IPS DF 6.9 (cell line): ENCODE results near the gene MKRN2.

Source experiments
- DNase-seq: peaks from one replicate; pipeline ENCODE4 v3.0.0-alpha.2; 2013; ENCODE audit warnings: low read depth, low spot score
- H3K27ac ChIP-seq: one replicate; pipeline ENCODE4 v1.5.1; 2013; ENCODE audit warnings: low read length, control low read depth
- H3K27me3 ChIP-seq: 2 replicates; pipeline ENCODE4 v1.6.1; 2013; ENCODE audit warnings: mild to moderate bottlenecking, low read length; ENCODE audit not compliant: control insufficient read depth, insufficient read depth
- H3K36me3 ChIP-seq: 2 replicates; pipeline ENCODE4 v1.6.1; 2013; ENCODE audit warnings: low read length; ENCODE audit not compliant: control insufficient read depth, insufficient read depth
- H3K4me1 ChIP-seq: 2 replicates; pipeline ENCODE4 v1.6.1; 2013; ENCODE audit warnings: low read length; ENCODE audit not compliant: control insufficient read depth, insufficient read depth
- H3K4me3 ChIP-seq: 2 replicates; pipeline ENCODE4 v1.5.1; 2013; ENCODE audit warnings: mild to moderate bottlenecking, low read length
- H3K9me3 ChIP-seq: 2 replicates; pipeline ENCODE4 v1.6.1; 2013; ENCODE audit warnings: low read length, inconsistent platforms; ENCODE audit not compliant: control insufficient read depth, insufficient read depth
- WGBS: extraction: QIAGEN DNeasy Blood & Tissue Kit; methylation state at CpG from one replicate; pipeline ENCODE4 v1.1.7; 2013; ENCODE audit warnings: mixed read lengths, missing lambda C conversion rate; ENCODE audit not compliant: insufficient read length, insufficient coverage; 5-methylcytosine and 5-hydroxymethylcytosine counted together

The MKRN2 gene

GRCh38 chr3:12553921-12554391, 2.9 kb upstream of the MKRN2 start:
- H3K27ac ChIP-seq, result no peak overlapping the region

GRCh38 chr3:12556314-12556689, 585 bp upstream of the MKRN2 start:
- Histone ChIP-seq H3K9me3 (no peaks in the 10 kb centered on the region), H3K4me1 (peaks cover 1% of the 10 kb centered on the region; the same call in 1 of the 2 replicates), H3K4me3 (peak overlapping the region; percentile 69; the same call in 1 of the 2 replicates), H3K27ac (no peak overlapping the region), H3K27me3 (no peaks in the 10 kb centered on the region), H3K36me3 (no peaks in the 10 kb centered on the region)
- no CpG with 5 or more reads among the region's 8 CpGs for WGBS
- no peak for DNase-seq

More at GRCh38 chr3:12553921-12554391, 2.9 kb upstream of the MKRN2 start:
- H3K9me3 ChIP-seq, result no peaks in the 10 kb centered on the region
- DNase-seq, result no peak
- no peaks in the 10 kb centered on the region for H3K27me3 ChIP-seq
- no CpG with 5 or more reads among the region's 26 CpGs for WGBS
- no peaks in the 10 kb centered on the region for H3K36me3 ChIP-seq
- peaks cover 1% of the 10 kb centered on the region; the same call in 1 of the 2 replicates for H3K4me1 ChIP-seq
- H3K4me3 ChIP-seq, result no peak overlapping the region

GRCh38 chr3:12557473-12558100, 700 bp downstream of the MKRN2 start:
- Histone ChIP-seq H3K27me3 (no peaks in the 10 kb centered on the region), H3K4me1 (peaks cover 1% of the 10 kb centered on the region; the same call in 1 of the 2 replicates), H3K9me3 (no peaks in the 10 kb centered on the region), H3K36me3 (no peaks in the 10 kb centered on the region), H3K27ac (no peak overlapping the region), H3K4me3 (peak overlapping the region; percentile 69)
- DNase-seq, result no peak
- no CpG with 5 or more reads among the region's 18 CpGs for WGBS

DNA sequence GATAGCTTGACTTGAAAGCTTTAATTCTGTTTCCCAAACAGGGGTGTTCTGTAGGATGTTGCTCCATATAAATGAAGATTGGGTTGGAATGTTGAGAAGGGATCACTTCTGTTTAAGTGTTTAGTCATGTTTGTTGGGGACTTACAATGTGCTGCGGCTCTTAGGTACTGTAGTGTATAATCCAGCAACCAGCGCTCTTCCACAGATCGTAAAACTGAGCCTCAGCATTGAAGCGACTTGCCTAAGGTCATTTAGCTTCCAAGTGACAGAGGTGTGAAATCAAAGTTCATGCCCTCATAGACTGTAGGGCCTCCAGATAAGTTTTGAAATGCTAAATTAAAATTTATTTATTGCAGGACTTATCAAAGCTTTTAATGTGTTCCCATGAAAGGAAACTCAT, 1.8 kb downstream of the MKRN2 start:
- no peaks in the 10 kb centered on the region for H3K27me3 ChIP-seq
- DNase-seq, result no peak
- peaks cover 1% of the 10 kb centered on the region; the same call in 1 of the 2 replicates for H3K4me1 ChIP-seq
- H3K27ac ChIP-seq, result no peak overlapping the region
- H3K9me3 ChIP-seq, result no peaks in the 10 kb centered on the region
- no peak overlapping the region for H3K4me3 ChIP-seq
- no peaks in the 10 kb centered on the region for H3K36me3 ChIP-seq
- no CpG with 5 or more reads among the region's 4 CpGs for WGBS

- no peaks in the 10 kb centered on the region for H3K36me3 ChIP-seq
- H3K27me3 ChIP-seq, result no peaks in the 10 kb centered on the region
- no peaks in the 10 kb centered on the region for H3K9me3 ChIP-seq
- no peak for DNase-seq
- H3K4me3 ChIP-seq, result no peak overlapping the region
- no peak overlapping the region for H3K27ac ChIP-seq
- peaks cover 1% of the 10 kb centered on the region; the same call in 1 of the 2 replicates for H3K4me1 ChIP-seq
- WGBS, result no CpG with 5 or more reads among the region's 3 CpGs
Measured at GRCh38 chr3:12559520-12559919, 2.6 kb downstream of the MKRN2 start.

- no peaks in the 10 kb centered on the region for H3K27me3 ChIP-seq
- no peak overlapping the region for H3K4me3 ChIP-seq
- WGBS, result no CpG with 5 or more reads among the region's 5 CpGs
- peaks cover 1% of the 10 kb centered on the region; the same call in 1 of the 2 replicates for H3K4me1 ChIP-seq
- no peak for DNase-seq
- H3K9me3 ChIP-seq, result no peaks in the 10 kb centered on the region
- H3K27ac ChIP-seq, result no peak overlapping the region
- no peaks in the 10 kb centered on the region for H3K36me3 ChIP-seq
Measured at GRCh38 chr3:12560505-12561190, 3.8 kb downstream of the MKRN2 start.

DNA sequence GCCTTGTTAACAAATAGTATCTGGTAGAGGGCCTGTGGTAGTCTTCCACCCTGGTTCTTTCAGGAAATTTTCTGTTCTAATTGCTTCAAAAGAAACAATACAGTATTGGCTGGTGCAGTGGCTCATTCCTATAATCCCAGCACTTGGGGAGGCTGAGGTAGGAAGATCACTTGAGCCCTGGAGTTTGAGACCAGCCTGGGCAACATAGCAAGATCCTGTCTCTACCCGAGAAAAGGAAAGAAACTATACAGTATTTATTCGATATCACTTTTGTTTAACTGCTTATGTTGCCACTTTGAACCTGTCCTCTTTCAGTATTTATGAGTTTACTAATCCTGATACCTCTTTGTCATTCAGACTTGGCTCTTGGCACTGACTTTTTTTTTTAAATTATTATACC, 4.5 kb downstream of the MKRN2 start:
- WGBS, result no CpG with 5 or more reads among the region's 2 CpGs
- Histone ChIP-seq H3K4me3 (no peak overlapping the region), H3K36me3 (no peaks in the 10 kb centered on the region), H3K4me1 (peaks cover 1% of the 10 kb centered on the region; the same call in 1 of the 2 replicates), H3K27ac (no peak overlapping the region), H3K9me3 (no peaks in the 10 kb centered on the region), H3K27me3 (no peaks in the 10 kb centered on the region)
- DNase-seq, result no peak

DNA sequence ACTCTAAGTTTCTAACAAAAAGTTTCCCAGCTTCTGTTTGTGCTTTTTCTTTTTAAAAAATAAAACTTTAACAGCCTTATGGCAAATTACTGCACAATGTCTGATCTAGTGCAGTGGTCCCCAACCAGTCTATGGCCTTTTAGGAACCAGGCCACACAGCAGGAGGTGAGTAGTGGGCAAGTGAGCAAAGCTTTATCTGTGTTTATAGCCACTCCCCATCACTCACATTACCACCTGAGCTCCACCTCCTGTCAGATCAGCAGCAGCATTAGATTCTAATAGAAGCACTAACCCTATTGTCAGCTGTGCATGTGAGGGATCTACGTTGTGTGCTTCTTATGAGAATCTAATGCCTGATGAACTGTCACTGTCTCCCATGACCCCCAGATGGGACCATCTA, 5.6 kb downstream of the MKRN2 start:
- Histone ChIP-seq H3K27me3 (no peaks in the 10 kb centered on the region), H3K36me3 (no peaks in the 10 kb centered on the region), H3K27ac (no peak overlapping the region), H3K4me3 (no peak overlapping the region), H3K9me3 (no peaks in the 10 kb centered on the region), H3K4me1 (peaks cover 1% of the 10 kb centered on the region; the same call in 1 of the 2 replicates)
- WGBS, result no CpG with 5 or more reads among the region's 1 CpG
- DNase-seq, result no peak

- Histone ChIP-seq H3K4me3 (no peak overlapping the region), H3K36me3 (peaks cover 7% of the 10 kb centered on the region; the same call in 1 of the 2 replicates), H3K9me3 (no peaks in the 10 kb centered on the region), H3K27me3 (no peaks in the 10 kb centered on the region), H3K27ac (no peak overlapping the region), H3K4me1 (no peaks in the 10 kb centered on the region)
- DNase-seq, result no peak
Measured at GRCh38 chr3:12566976-12567375, 10.1 kb downstream of the MKRN2 start.

- Histone ChIP-seq H3K9me3 (no peaks in the 10 kb centered on the region), H3K27me3 (no peaks in the 10 kb centered on the region), H3K4me3 (no peak overlapping the region), H3K4me1 (no peaks in the 10 kb centered on the region), H3K36me3 (peaks cover 10% of the 10 kb centered on the region; the same call in 1 of the 2 replicates), H3K27ac (no peak overlapping the region)
- no peak for DNase-seq
- no CpG with 5 or more reads among the region's 3 CpGs for WGBS
Measured at GRCh38 chr3:12568747-12569146, 11.9 kb downstream of the MKRN2 start.
